HG02623 (cell line): Measurements from ENCODE around the gene SLC8A1.

Source experiments
- ATAC-seq: cut with Tn5 transposase; IDR thresholded peaks from one replicate; pipeline ENCODE4 v1.9.1; 2021; ENCODE audit warnings: moderate library complexity; ENCODE audit not compliant: unreplicated experiment

The SLC8A1 gene

DNA sequence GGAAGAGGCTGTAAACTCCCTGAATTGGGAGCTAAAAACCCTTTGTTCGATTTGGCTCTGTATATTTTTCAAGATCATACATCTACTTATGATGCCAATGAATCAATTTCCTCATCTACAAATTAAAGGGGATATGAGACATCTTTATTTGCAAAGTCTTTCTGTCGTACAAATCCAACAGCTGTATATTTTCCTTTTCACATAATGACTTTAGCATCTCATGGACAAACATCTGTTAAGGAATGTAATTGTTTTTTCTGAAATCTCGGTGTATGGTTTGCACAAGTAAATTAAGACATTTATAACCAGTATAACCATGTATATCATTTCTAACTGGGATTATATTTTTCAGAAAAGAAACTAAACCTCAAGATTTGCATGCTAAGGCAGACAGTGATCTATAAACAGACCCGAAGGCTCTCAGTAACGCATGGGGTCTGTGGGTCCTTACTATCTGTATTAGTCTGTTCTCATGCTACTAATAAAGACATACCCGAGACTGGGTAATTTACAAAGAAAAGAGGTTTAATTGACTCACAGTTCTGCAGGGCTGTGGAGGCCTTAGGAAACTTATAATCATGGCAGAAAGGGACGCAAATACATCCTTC, 130.8 kb downstream of the SLC8A1 start:
- ATAC-seq: peak; percentile 65

DNA sequence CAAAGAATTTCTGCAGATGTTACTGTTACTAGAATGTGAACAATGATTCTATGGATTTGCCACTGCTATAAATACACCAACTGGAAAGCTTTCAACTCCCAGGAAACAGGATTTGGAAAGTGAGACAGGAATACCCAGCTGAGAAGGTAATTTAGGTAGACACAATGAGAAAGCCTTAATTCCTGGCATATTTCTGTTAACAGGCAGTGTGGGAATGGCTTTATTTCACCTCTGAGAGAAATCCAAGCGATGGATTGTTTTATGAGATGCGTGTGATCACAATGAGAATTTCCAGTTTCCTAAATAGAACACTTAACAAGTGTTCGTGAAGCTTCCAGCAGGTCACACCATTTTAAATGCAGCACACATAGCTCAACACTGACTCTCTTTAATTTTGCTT, 133.0 kb downstream of the SLC8A1 start:
- no peak for ATAC-seq

DNA sequence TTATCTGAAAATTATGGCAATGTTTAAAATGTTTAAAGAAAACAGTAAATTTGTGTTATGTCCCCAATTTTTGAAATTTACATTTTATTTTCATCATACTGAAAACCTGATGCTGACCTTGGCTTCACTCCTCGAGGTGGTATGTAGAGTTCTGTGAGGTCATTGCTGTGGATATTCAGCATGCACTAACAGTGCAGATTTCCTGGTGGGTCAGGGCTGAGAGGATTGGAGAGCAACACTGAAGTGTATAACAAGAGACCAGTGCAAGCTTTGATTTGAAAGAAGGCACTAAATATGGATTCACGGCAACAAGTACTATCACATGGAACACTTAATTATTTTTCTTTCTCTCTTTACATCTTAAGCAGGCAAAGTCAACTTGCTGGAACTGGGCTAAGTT, 134.1 kb downstream of the SLC8A1 start:
- ATAC-seq: no peak

DNA sequence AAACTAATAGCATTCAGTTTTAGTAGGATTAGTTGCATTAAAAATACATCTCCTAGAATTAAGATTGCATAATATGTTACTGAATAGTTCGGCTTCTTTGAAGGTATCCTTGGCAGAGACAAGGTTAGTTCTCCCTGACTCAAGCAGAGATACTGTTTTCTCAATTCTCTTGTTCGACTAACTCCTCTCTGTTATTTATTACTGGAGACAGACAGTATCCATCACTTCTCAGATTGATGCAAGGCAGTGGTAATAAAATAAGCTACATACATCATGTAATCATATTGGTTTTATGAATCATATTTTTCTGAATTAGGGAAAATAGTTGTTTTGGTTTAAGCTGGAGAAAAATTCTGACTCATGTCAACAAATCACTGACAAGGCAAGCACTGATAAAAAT, 134.8 kb downstream of the SLC8A1 start:
- no peak for ATAC-seq

DNA sequence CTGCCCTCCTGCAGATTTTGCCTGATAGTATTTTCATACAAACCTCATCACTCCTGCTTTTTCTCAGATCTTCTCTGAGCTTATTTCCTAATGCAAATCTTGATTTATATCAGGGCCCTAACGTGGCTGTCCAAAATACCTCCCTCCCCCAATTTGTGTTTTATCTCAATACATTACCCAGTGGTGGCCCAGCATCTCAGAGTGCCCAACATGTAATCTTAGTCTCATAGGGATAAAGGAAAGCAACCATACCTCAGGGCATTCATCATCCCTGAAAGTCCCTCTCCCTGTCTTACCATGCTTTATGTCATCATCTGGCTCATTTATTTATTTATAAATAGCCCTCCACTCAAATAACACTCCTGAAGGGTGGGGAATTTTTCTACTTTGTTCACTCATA, 135.3 kb downstream of the SLC8A1 start:
- no peak for ATAC-seq

DNA sequence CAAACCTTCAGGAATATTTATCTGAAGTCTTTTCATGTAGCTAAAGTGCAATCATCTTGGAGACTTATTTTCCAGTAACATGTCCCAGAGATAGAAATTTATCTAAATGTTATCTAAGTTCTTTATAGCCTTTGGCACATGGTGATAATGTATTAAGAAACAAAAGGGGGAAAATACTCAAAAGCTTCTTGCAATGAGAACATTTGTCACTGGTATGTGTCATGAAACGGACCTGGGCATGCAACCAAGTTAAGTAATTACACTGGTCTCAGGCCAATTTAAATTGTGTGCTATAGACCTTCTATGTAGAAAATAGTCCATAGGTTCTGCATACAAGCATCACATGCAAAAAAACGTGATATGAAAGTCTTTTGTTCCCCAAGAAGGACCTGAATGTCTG, 136.2 kb downstream of the SLC8A1 start:
- ATAC-seq: no peak

DNA sequence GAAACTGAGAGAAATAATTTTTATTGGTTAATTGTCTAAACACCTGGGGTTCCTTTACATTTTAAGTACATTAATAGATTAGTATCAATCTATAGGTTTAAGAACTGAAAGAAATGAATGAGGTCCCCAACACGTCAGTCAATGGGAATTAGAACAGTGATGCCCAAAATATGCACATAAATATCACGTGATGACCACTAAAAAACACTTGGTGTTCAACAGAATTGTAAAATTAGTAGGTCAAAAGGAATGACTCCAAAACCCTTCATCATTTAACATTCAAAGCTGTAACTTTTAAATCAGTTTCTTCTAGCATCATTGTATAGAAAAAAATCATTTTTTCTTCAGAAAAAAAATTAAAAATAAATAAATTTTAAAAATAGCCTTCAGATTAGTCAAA, 140.9 kb downstream of the SLC8A1 start:
- ATAC-seq: no peak

DNA sequence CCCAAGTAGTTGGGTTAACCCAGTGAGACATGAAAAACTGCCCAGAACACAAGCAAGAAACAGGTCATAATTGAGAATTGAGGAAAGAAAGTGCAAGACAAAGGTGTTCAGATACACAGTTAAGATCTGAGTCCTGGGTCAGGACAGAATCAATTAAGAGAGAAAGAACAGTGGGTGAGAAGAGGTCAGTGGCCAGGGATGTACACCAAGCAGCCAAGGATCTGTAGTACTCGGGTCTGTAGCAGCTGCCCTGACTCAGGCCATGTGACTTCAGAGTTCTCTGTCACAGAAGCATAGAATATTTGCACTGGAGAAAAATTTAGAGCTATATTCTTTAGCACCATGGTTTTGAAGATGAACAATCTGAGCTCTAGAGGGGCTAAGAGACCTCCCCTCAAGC, 141.6 kb downstream of the SLC8A1 start:
- no peak for ATAC-seq

DNA sequence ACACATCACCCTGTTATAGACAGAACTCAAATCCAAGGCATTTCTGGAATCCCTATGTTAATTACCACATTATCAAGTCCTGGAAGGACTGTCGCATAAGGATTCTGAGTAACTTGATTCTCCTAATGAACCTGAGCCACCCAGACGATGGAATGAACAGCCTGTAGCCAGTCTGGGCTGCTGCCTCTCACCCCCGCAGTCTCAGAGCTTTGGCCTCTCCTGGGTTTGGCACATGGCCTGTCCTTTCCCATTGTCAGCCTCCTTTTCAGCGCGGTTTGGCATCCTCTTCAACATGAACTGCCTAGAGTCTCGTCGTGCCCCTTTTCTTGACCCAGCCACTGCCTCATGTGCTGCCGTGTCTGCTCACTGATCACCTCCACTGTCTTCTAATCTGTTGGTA, 147.6 kb downstream of the SLC8A1 start:
- ATAC-seq: no peak

DNA sequence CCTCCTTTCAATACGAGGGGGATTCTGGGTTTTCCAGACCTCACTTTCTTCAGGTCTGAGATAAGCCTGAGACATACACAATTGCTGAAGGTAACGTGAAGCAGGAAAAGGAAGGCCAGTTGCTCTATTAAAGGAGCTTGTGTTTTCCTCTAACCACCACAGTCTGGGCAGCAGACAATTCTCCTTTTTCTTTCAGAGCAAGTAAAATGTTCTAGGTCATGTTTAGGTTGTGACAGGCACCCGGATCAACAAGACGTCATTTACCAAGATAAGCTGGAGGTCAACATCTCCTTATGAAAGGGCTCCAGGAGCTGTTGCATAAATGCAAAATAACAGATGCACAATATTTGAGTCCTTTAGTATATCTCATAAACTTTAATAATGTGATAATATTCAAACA, 148.1 kb downstream of the SLC8A1 start:
- no peak for ATAC-seq

DNA sequence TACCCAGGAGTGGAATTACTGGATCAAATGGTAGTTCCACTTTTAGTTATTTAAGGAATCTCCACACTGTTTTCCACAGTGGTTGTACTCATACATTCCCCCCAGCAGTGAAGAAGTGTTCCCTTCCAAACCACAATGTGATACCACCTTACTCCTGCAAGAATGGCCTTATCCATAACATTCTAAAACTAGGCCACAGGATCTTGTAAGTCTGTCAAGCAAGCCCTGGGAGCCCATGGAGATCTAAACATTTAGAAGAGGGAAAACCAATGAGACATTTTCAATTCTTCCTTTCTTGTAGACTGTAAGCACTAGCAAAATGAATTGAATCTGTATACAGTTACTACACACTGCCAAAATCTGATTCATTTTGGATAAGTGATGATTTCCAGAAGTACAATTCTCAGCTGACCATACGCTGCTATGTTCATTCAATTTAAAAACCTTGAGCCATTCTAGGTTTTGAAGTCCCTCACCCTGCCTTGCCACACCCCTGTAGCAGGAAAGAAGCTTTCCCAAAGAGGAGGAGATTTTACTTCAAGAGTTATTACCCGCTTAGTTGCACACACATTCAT, 149.1 kb downstream of the SLC8A1 start:
- ATAC-seq: no peak

DNA sequence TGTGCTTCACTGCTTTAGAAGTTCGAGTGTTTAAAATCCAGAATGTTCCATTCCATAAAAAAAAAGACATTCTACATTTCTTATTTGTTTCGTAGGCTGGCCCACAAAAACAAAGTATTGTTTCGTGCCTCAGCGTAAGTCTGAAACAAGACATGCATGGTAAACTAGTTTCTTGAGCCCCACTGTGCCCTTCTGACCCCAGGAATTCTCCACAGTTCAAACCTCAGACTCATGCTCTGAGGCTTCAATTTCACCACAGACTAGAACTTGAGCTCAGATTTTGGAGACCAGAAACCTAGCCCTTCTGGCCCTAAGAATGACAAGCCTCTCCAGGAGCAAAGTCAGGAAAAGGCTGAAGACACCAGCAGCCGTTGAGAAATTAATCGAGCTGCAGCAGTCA, 151.5 kb downstream of the SLC8A1 start:
- no peak for ATAC-seq

DNA sequence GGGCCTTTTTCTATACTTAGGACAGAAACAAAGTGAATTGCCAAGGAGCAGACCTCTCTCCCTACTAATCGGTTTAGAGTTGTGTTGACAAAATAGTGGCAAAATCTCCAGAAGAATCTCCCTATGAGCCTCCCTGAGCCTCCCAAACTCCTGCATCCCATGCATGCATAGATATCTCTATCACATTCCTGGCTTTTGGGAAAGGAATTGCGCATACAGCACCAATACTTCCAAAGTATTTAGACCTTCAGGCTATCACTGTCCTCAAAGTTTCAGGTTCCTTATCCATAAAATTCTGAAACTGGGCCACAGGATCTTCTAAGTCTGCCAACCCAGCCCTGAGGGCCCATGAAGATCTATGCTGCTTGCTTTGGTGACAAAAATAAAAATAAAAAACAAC, 152.1 kb downstream of the SLC8A1 start:
- no peak for ATAC-seq

DNA sequence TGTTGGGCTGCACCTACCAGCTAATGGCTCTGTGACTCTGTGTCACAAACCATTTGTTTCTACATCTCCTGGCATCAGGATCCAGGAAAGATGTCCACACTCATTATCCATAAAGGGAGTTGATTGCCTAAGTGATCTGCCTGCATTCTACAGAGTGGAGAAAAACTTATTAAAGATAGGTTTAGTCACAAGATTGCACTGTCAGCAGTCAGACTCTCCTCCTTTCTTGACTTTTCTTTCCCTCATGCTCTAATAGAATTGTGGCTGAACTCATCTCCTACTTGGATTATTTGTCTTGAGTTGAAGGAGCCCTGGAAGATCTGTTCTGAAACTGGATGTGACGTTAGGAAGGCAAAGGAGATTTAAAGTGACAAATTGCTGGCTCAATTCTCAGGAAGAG, 152.7 kb downstream of the SLC8A1 start:
- ATAC-seq: no peak

DNA sequence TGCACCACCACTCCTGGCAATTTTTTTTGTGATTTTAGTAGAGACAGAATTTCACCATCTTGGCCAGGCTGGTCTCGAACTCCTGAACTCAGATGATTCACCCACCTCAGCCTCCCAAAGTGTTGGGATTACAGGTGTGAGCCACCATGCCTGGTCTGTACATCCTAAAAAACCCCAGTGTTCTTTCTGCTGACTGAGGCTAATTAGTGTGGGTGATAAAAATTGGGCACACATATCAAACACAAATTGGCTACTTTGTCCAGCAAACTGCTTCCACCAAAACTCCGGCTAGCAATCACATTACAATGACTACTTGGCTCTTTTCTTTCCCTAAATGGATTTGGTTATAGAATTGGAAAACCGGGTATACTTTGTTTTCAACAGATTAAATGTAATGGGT, 153.9 kb downstream of the SLC8A1 start:
- no peak for ATAC-seq

DNA sequence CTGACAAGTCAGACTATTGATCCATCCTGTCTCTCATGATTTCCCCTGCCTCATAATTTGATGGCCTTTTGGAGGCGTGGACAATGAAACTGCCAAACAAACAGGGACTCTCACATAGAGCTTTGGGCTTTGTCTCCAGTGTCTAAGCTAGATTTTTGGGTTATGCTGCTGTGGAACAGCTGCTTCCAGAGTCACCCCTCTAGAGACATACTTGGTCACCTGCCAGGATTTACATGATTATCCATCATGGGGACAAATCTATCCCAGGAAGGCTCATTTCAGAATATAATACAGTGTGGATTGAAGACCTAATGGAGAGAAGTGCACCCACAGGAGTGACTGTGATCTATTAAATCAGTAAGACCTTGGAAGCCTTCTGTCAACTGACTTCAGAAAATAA, 159.6 kb downstream of the SLC8A1 start:
- ATAC-seq: no peak

DNA sequence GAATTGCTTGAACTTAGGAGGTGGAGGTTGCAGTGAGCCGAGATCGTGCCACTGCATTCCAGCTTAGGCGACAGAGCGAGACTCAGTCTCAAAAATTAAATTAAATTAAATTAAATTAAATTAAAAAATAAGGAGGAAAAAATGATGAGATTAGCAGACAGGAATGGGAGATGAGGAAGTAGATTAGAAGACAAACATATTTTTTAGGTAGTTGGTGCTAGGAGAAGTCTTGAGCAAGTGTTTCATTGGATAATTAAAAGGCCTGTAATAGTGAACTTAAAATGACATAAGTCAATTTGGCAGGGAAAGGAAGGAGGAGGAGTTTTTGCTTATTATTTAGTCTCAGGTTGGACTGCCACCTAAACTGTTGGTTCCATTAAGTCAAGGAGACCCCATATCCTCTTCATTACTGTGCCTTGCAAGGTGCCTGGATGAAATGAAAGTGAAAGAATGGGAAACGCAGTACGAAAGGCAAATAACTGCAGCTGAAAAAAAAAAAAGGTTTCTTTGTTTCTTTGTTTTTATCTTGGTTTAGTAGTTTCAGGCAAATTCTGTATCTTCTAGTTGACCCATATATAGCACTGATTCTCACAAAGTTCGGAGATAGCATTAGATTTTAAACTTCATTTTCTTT, 162.0 kb downstream of the SLC8A1 start:
- ATAC-seq: no peak

DNA sequence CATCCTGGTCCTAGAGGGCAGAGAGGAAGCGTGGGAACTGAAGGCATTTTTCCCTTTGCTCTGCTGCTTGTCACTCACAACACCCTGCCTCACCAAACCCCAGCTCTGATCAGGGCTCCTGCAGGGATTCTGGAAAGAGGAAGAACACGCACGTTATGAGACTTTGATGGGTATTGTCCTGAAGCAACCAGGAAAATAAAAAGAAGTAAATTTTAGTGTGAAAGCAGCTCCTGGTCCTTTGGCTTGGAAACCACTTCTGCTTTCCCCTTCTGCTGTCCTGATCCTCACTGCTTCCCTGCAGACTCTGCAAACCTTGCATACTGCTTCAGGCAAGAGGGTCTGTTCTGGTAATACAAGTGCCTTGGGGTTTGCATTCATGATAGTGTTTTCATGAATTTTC, 164.1 kb downstream of the SLC8A1 start:
- ATAC-seq: no peak

DNA sequence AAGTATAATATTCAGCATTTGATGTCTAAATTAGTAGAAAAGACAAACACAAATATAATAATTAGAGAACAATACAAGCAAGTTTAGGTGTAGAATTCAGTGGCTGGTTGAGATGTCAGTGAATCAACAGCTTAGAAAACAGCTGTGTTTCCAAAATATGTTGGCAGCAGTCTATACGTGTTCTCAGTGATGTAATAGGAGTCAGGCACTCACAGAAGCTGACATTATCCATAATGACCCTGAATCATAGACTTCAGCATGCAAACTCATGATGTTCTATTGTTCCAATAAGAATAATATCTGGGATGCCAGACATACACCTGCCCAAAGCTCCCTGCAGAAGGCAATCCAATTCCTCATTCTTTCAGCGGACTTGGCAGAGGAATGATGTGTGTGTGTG, 164.7 kb downstream of the SLC8A1 start:
- ATAC-seq: no peak

DNA sequence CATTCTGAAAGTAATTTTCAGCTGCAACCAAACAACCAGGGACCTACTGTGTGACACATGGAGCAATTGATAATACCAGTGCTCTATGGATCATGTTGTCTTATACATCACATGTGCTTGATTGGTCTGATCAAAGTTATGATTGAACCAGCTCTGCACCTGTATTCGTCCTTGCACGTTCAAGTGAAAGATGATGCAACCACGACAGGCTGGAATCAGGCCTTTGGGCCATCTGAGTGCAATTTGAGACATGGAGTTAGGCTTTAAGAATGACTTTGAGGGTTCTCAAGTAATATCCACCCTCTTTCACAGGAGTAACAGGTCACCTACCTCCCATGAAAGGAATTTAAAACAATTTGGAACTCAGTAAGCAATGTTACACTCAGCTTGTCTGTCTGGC, 165.2 kb downstream of the SLC8A1 start:
- ATAC-seq: no peak

DNA sequence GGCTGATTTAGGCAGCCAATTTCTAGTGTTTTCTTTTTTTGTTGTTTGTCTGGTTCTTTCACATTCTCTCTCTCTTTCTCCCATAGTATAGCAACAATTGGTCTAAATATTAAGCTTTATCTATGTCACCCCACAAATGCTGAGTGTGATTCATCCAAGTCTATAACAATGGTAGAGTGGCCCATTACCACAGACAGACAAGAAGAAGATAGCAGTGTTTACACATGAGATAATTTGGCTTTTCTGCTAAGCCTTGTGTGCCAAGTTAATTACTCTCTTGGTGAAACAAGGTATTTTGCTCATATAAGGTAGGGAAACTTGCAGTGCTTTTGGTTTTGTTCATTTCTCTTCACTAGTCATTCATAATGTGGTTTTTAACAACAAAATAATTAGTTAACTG, 166.5 kb downstream of the SLC8A1 start:
- no peak for ATAC-seq

DNA sequence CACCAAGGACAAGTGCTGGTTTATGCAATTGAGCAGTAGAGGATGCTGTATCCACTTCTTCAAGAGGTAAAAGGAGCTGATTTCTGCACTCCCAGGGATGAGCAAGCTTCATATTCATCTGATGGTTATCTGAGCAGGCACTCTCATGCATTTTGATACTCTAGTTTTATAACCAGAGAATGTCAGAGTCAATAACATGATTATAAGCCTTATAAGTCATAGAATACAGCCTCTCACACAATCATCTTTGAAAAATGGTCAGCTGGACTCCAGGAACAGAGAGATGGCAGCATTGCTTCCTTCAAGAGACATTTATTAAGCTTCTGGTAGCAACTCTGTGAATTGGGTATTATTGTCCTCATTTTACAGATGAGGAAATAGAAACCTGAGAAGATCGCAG, 167.1 kb downstream of the SLC8A1 start:
- ATAC-seq: no peak
